ENCODE measurements around the gene STT3A.

- TF ChIP-seq CTCF (IDR thresholded peaks at IDR 0.05 in 8 of 11, conservative IDR thresholded peaks at IDR 0.05 in 3 of 11) (no peak), POLR2AphosphoS5 (IDR thresholded peaks at IDR 0.05) (no peak), POLR2A (IDR thresholded peaks at IDR 0.05) (no peak)
Observed at GRCh38 chr11:125605417-125605816, 12.8 kb downstream of the STT3A start.
